H9 (cell line): Measurements from ENCODE around the gene OPALIN. TPM values are rescaled to one million over a fixed set of nuclear protein-coding genes. Genes with fewer than 3 reads are reported as not detected.

Source experiments
- DNase-seq: peaks from one replicate; pipeline ENCODE4 v3.0.0-alpha.2; 2017
- H2AFZ ChIP-seq: one replicate; pipeline ENCODE4 v1.6.1; 2013; ENCODE audit warnings: mild to moderate bottlenecking, low read length, control low read depth, moderate library complexity
- H2AK5ac ChIP-seq: 2 replicates; pipeline ENCODE4 v1.6.1; 2013; ENCODE audit warnings: low read length, control low read depth, mixed read lengths; ENCODE audit not compliant: insufficient read length
- H2BK120ac ChIP-seq: one replicate; pipeline ENCODE4 v1.6.1; 2013; ENCODE audit warnings: low read depth, mild to moderate bottlenecking, low read length, control low read depth, inconsistent platforms; ENCODE audit not compliant: poor library complexity, severe bottlenecking
- H2BK12ac ChIP-seq: 2 replicates; pipeline ENCODE4 v1.6.1; 2013; ENCODE audit warnings: low read length, control low read depth, mixed read lengths, low read depth; ENCODE audit not compliant: insufficient read length
- H2BK15ac ChIP-seq: 2 replicates; pipeline ENCODE4 v1.6.1; 2013; ENCODE audit warnings: low read depth, low read length, control low read depth
- H2BK20ac ChIP-seq: one replicate; pipeline ENCODE4 v1.6.1; 2013; ENCODE audit warnings: low read depth, mild to moderate bottlenecking, low read length, control low read depth, inconsistent platforms; ENCODE audit not compliant: poor library complexity, severe bottlenecking
- H2BK5ac ChIP-seq: 2 replicates; pipeline ENCODE4 v1.6.1; 2013; ENCODE audit warnings: low read length, control low read depth, mixed read lengths; ENCODE audit not compliant: insufficient read length
- H3K14ac ChIP-seq: 2 replicates; pipeline ENCODE4 v1.6.1; 2013; ENCODE audit warnings: low read length, control low read depth; ENCODE audit not compliant: insufficient read depth
- H3K18ac ChIP-seq: 2 replicates; pipeline ENCODE4 v1.6.1; 2013; ENCODE audit warnings: low read depth, mild to moderate bottlenecking, mixed read lengths, low read length, control low read depth; ENCODE audit not compliant: insufficient read length
- H3K23ac ChIP-seq: 2 replicates; pipeline ENCODE4 v1.6.1; 2013; ENCODE audit warnings: low read length, control low read depth, mixed read lengths, low read depth; ENCODE audit not compliant: insufficient read length
- H3K23me2 ChIP-seq: 2 replicates; pipeline ENCODE4 v1.6.1; 2013; ENCODE audit warnings: low read depth, mild to moderate bottlenecking, mixed read lengths, low read length, control low read depth; ENCODE audit not compliant: insufficient read length, poor library complexity, severe bottlenecking
- H3K27ac ChIP-seq: 2 replicates; pipeline ENCODE4 v1.5.1; 2013; ENCODE audit warnings: low read length, control low read depth, mixed read lengths, low read depth; ENCODE audit not compliant: insufficient read length
- H3K27me3 ChIP-seq: 2 replicates; pipeline ENCODE4 v1.6.1; 2013; ENCODE audit warnings: low read length, control low read depth, inconsistent platforms; ENCODE audit not compliant: insufficient read depth
- H3K4ac ChIP-seq: 2 replicates; pipeline ENCODE4 v1.6.1; 2013; ENCODE audit warnings: low read depth, mild to moderate bottlenecking, control low read depth, inconsistent platforms, low read length, moderate library complexity
- H3K4me1 ChIP-seq: 2 replicates; pipeline ENCODE4 v1.6.1; 2013; ENCODE audit warnings: low read length, control low read depth, inconsistent platforms; ENCODE audit not compliant: insufficient read depth
- H3K4me2 ChIP-seq: 2 replicates; pipeline ENCODE4 v1.6.1; 2013; ENCODE audit warnings: low read length, control low read depth, mixed read lengths; ENCODE audit not compliant: insufficient read length, insufficient read depth
- H3K56ac ChIP-seq: 2 replicates; pipeline ENCODE4 v1.6.1; 2013; ENCODE audit warnings: low read depth, mild to moderate bottlenecking, mixed read lengths, low read length, control low read depth; ENCODE audit not compliant: insufficient read length
- H3K79me1 ChIP-seq: 2 replicates; pipeline ENCODE4 v1.6.1; 2013; ENCODE audit warnings: low read depth, mild to moderate bottlenecking, moderate library complexity, low read length, control low read depth, inconsistent platforms; ENCODE audit not compliant: insufficient read depth, poor library complexity, severe bottlenecking
- H3K79me2 ChIP-seq: 2 replicates; pipeline ENCODE4 v1.6.1; 2013; ENCODE audit warnings: low read length, control low read depth, inconsistent platforms; ENCODE audit not compliant: insufficient read depth
- H3K9ac ChIP-seq: 2 replicates; pipeline ENCODE4 v1.6.1; 2013; ENCODE audit warnings: low read length, control low read depth, mixed read lengths; ENCODE audit not compliant: insufficient read length; ENCODE audit errors: extremely low read depth
- H3K9me3 ChIP-seq: one replicate; pipeline ENCODE4 v1.6.1; 2013; ENCODE audit warnings: low read depth, low read length, inconsistent platforms; ENCODE audit not compliant: control insufficient read depth
- H3T11ph ChIP-seq: one replicate; pipeline ENCODE4 v1.6.1; 2013; ENCODE audit warnings: mild to moderate bottlenecking, low read length, control low read depth, inconsistent platforms
- H4K20me1 ChIP-seq: one replicate; pipeline ENCODE4 v1.6.1; 2013; ENCODE audit not compliant: control insufficient read depth, insufficient read length, insufficient read depth
- H4K5ac ChIP-seq: 2 replicates; pipeline ENCODE4 v1.6.1; 2013; ENCODE audit warnings: low read depth, mild to moderate bottlenecking, mixed read lengths, low read length, control low read depth; ENCODE audit not compliant: insufficient read length
- H4K8ac ChIP-seq: replicated peaks from 2 replicates; pipeline ENCODE4 v1.6.1; 2013; ENCODE audit warnings: low read length, control low read depth, mixed read lengths, low read depth; ENCODE audit not compliant: insufficient read length
- H4K91ac ChIP-seq: 2 replicates; pipeline ENCODE4 v1.6.1; 2013; ENCODE audit warnings: low read depth, mild to moderate bottlenecking, moderate library complexity, mixed read lengths, low read length, control low read depth; ENCODE audit not compliant: insufficient read length
- H3K27ac Mint-ChIP-seq, 3 experiments: 2 replicates in 2 of 3; 3 replicates in 1 of 3; pipeline ENCODE4 v1.8.0; 2020 to 2021; ENCODE audit warnings: mixed read lengths in 3 of 3, mild to moderate bottlenecking in 1 of 3, moderate library complexity in 1 of 3
- H3K27me3 Mint-ChIP-seq: 2 replicates; pipeline ENCODE4 v1.8.0; 2021; ENCODE audit warnings: low read depth, mild to moderate bottlenecking, moderate library complexity, mixed read lengths
- H3K36me3 Mint-ChIP-seq, 3 experiments: 2 replicates in 2 of 3; 3 replicates in 1 of 3; pipeline ENCODE4 v1.8.0; 2020 to 2021; ENCODE audit warnings: low read depth in 3 of 3, mixed read lengths in 3 of 3; ENCODE audit not compliant: insufficient read depth in 1 of 3
- H3K4me1 Mint-ChIP-seq, 2 experiments: 2 replicates each; pipeline ENCODE4 v1.8.0; 2020; ENCODE audit warnings: mixed read lengths in 2 of 2
- H3K4me3 Mint-ChIP-seq, 2 experiments: 2 replicates in 1 of 2; 3 replicates in 1 of 2; pipeline ENCODE4 v1.8.0; 2020 to 2021; ENCODE audit warnings: mild to moderate bottlenecking in 2 of 2, mixed read lengths in 2 of 2, moderate library complexity in 1 of 2
- H3K9me3 Mint-ChIP-seq, 2 experiments: 2 replicates in 1 of 2; 3 replicates in 1 of 2; pipeline ENCODE4 v1.8.0; 2020; ENCODE audit warnings: mild to moderate bottlenecking in 2 of 2, mixed read lengths in 2 of 2, moderate library complexity in 1 of 2
- CTCF ChIP-seq: fragments of 200-600 bp; sonication (generic); conservative IDR thresholded peaks from 3 replicates; pipeline ENCODE4 v1.8.0; 2021; ENCODE audit warnings: antibody characterized with exemption, mild to moderate bottlenecking
- WGBS: extraction: QIAGEN DNeasy Blood & Tissue Kit; methylation state at CpG from one replicate; pipeline ENCODE4 v1.1.7; 2013; ENCODE audit warnings: missing lambda C conversion rate, low lambda C conversion rate, mixed read lengths; ENCODE audit not compliant: insufficient read length; ENCODE audit errors: extremely low coverage; 5-methylcytosine and 5-hydroxymethylcytosine counted together
- total RNA-seq: library from RNA; stranded (reverse); gene quantifications from 2 replicates; pipeline ENCODE4 v1.2.1, GENCODE V29; 2021

Gene OPALIN
- total RNA-seq, 1 experiment from 2014 or later = not detected

DNA sequence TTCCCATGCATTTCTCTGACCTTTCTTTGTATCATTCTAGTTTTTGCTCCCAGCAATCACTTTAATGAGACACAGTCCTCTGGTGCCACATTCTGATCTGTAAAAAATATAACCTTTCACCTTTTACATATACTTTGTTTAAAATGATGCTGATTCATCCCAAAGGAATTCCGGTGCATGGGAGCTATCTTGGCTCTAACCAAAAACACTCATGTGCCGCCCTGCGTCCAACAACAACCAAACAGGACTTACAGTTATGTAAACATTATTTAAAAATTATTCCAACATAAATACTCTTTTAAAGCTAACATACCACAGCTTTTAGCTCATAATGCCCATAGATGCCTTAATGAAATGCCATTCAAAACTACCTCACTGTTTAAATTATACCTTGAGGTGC lies 7.7 kb upstream of the OPALIN start:
- Histone ChIP-seq H2BK12ac (no peak overlapping the region), H4K20me1 (no peaks in the 10 kb centered on the region), H3K23me2 (no peaks in the 10 kb centered on the region), H3K9ac (no peak overlapping the region), H3K79me1 (no peaks in the 10 kb centered on the region), H4K5ac (no peak overlapping the region), H3K27ac (no peak overlapping the region), H2BK5ac (no peak overlapping the region), H3K14ac (no peak overlapping the region), H4K8ac (no peak overlapping the region), H3K18ac (no peak overlapping the region), H3K4ac (no peak overlapping the region), H3K56ac (no peak overlapping the region), H2BK20ac (no peak overlapping the region), H3K79me2 (no peaks in the 10 kb centered on the region), H2BK120ac (no peak overlapping the region), H3K4me1 (no peaks in the 10 kb centered on the region), H2BK15ac (no peak overlapping the region), H3T11ph (no peak overlapping the region), H2AFZ (no peak overlapping the region), H3K4me2 (no peak overlapping the region), H3K23ac (no peak overlapping the region), H2AK5ac (no peak overlapping the region), H3K27me3 (no peaks in the 10 kb centered on the region; the same call in 1 of the 2 replicates), H4K91ac (no peak overlapping the region), H3K9me3 (no peaks in the 10 kb centered on the region)
- H3K9me3 Mint-ChIP-seq = no peaks in the 10 kb centered on the region
- H3K36me3 Mint-ChIP-seq = no peaks in the 10 kb centered on the region
- no peak for TF ChIP-seq CTCF
- no CpG with 5 or more reads among the region's 3 CpGs for WGBS
- DNase-seq = no peak
- H3K4me3 Mint-ChIP-seq = no peak overlapping the region
- H3K4me1 Mint-ChIP-seq = no peaks in the 10 kb centered on the region
- H3K27ac Mint-ChIP-seq = no peak overlapping the region
- no peaks in the 10 kb centered on the region; the same call in 1 of the 2 replicates for H3K27me3 Mint-ChIP-seq
